Endothelial cell of umbilical vein (primary cell): ENCODE results near the gene ZNF688. TPM values are rescaled to one million over a fixed set of nuclear protein-coding genes. Genes with fewer than 3 reads are reported as not detected.

ENCODE experiments used
- BruUV-seq: library from RNA; stranded (reverse); fragments of 400-500 nt; replicated peaks from 2 replicates; lab custom pipeline; 2021; lab: Mats Ljungman, UMichigan
- CTCF ChIA-PET: fragments of 300-600, 350-600 bp; sonication (Branson Sonifier 250); formaldehyde crosslinking; loops from one replicate; lab custom pipeline; 2021; ENCODE audit warnings: antibody characterized with exemption, inconsistent platforms; lab: Charles Lee
- POLR2A ChIA-PET: fragments of 300-600, 350-600 bp; sonication (Branson Sonifier 250); formaldehyde crosslinking; loops from one replicate; lab custom pipeline; 2021; ENCODE audit warnings: antibody characterized with exemption, inconsistent platforms; lab: Charles Lee
- DNase-seq: peaks from one replicate; pipeline ENCODE4 v3.0.0-alpha.2; 2011; ENCODE audit warnings: low read depth, low spot score
- FAIRE-seq: peaks from 2 replicates; lab custom pipeline; 2011; peaks lifted over from hg19 to GRCh38; lab: Jason Lieb, UNC
- H2AFZ ChIP-seq: 2 replicates; pipeline ENCODE4 v1.6.0; 2012; ENCODE audit warnings: low read depth, low read length, control low read depth, inconsistent platforms
- H3K27ac ChIP-seq: 2 replicates; pipeline ENCODE4 v1.5.1; 2011; ENCODE audit warnings: low read depth, mild to moderate bottlenecking, control low read depth, low read length, moderate library complexity; ENCODE audit not compliant: insufficient read depth
- H3K27me3 ChIP-seq, 2 experiments: 2 replicates each; pipeline versions ENCODE4 v1.6.0 to v1.6.1; 2011; ENCODE audit warnings: low read length in 2 of 2, mixed read lengths in 1 of 2; ENCODE audit not compliant: control insufficient read depth in 2 of 2, insufficient read depth in 2 of 2
- H3K36me3 ChIP-seq, 2 experiments: 2 replicates in 1 of 2; 3 replicates in 1 of 2; pipeline ENCODE4 v1.5.1; 2011; ENCODE audit warnings: low read length in 2 of 2, mild to moderate bottlenecking in 1 of 2, moderate library complexity in 1 of 2; ENCODE audit not compliant: control insufficient read depth in 2 of 2, insufficient read depth in 2 of 2; ENCODE audit errors: extremely low read depth in 1 of 2
- H3K4me1 ChIP-seq: 3 replicates; pipeline ENCODE4 v1.5.1; 2011; ENCODE audit warnings: mild to moderate bottlenecking, low read length; ENCODE audit not compliant: control insufficient read depth, insufficient read depth; ENCODE audit errors: extremely low read depth
- H3K4me2 ChIP-seq: 2 replicates; pipeline ENCODE4 v1.6.1; 2011; ENCODE audit warnings: low read length, control low read depth, mixed read lengths; ENCODE audit not compliant: insufficient read depth
- H3K4me3 ChIP-seq, 3 experiments: fragments of 200-600 bp in 1 of 3; sonication (generic), shearing (Covaris generic) in 1 of 3; replicated peaks in 1 of 3; 2 replicates each; pipeline ENCODE4 v1.5.1; 2011 to 2016; ENCODE audit warnings: control low read depth in 3 of 3, low read length in 3 of 3, mild to moderate bottlenecking in 2 of 3, inconsistent platforms in 1 of 3, low read depth in 1 of 3, moderate library complexity in 1 of 3; ENCODE audit not compliant: insufficient read depth in 1 of 3
- H3K79me2 ChIP-seq: 2 replicates; pipeline ENCODE4 v1.6.0; 2012; ENCODE audit warnings: low read length, inconsistent platforms; ENCODE audit not compliant: control insufficient read depth, insufficient read depth
- H3K9ac ChIP-seq: replicated peaks from 2 replicates; pipeline ENCODE3; 2011; ENCODE audit warnings: low read length, control low read depth; ENCODE audit not compliant: insufficient read depth; ENCODE audit errors: extremely low read depth
- H3K9me1 ChIP-seq: replicated peaks from 3 replicates; pipeline ENCODE4 v1.6.0; 2011; ENCODE audit warnings: mild to moderate bottlenecking, low read length; ENCODE audit not compliant: control insufficient read depth, insufficient read depth; ENCODE audit errors: extremely low read depth
- H3K9me3 ChIP-seq: replicated peaks from 2 replicates; pipeline ENCODE4 v1.5.1; 2012; ENCODE audit warnings: low read length, inconsistent platforms; ENCODE audit not compliant: control insufficient read depth, insufficient read depth
- H4K20me1 ChIP-seq: replicated peaks from 2 replicates; pipeline ENCODE3; 2011; ENCODE audit warnings: mild to moderate bottlenecking, low read length; ENCODE audit not compliant: control insufficient read depth, insufficient read depth; ENCODE audit errors: extremely low read depth
- CTCF ChIP-seq, 2 donors: IDR thresholded peaks; 1 replicate in 1 of 2; 2 replicates in 1 of 2; pipeline ENCODE4 v1.5.1; 2011; ENCODE audit warnings: low read length in 2 of 2, mild to moderate bottlenecking in 2 of 2, moderate library complexity in 2 of 2, control low read depth in 1 of 2, inconsistent platforms in 1 of 2, low read depth in 1 of 2; ENCODE audit not compliant: insufficient read depth in 1 of 2; ENCODE audit errors: extremely low read depth in 1 of 2
- EZH2 ChIP-seq: IDR thresholded peaks from 2 replicates; pipeline ENCODE4 v1.6.1; 2012; ENCODE audit warnings: borderline replicate concordance, low read depth, mild to moderate bottlenecking, moderate library complexity, low read length, inconsistent platforms; ENCODE audit not compliant: severe bottlenecking
- FOS ChIP-seq: IDR thresholded peaks from 2 replicates; pipeline ENCODE4 v1.6.1; 2011; ENCODE audit warnings: mild to moderate bottlenecking, low read length, moderate library complexity, borderline replicate concordance; ENCODE audit not compliant: insufficient read depth
- GATA2 ChIP-seq: IDR thresholded peaks from 2 replicates; pipeline ENCODE4 v1.7.0; 2011; ENCODE audit warnings: low read depth, mild to moderate bottlenecking, moderate library complexity, mixed read lengths, low read length; ENCODE audit not compliant: insufficient read length, insufficient read depth
- JUN ChIP-seq: IDR thresholded peaks from 2 replicates; pipeline ENCODE4 v1.6.1; 2011; ENCODE audit warnings: borderline replicate concordance, low read depth; ENCODE audit not compliant: insufficient read length, insufficient read depth
- MAX ChIP-seq: IDR thresholded peaks from 2 replicates; pipeline ENCODE4 v1.6.1; 2011; ENCODE audit not compliant: insufficient read depth, insufficient read length
- MYC ChIP-seq: IDR thresholded peaks from one replicate; pipeline ENCODE4 v1.6.1; 2011; ENCODE audit warnings: mild to moderate bottlenecking, low read depth, low read length
- POLR2A ChIP-seq: IDR thresholded peaks from 2 replicates; pipeline ENCODE4 v1.6.1; 2012; ENCODE audit warnings: low read depth, mild to moderate bottlenecking, control low read depth, low read length
- POLR2AphosphoS5 ChIP-seq: IDR thresholded peaks from 2 replicates; pipeline ENCODE4 v1.6.1; 2012; ENCODE audit warnings: low read depth, mild to moderate bottlenecking, control low read depth, low read length, moderate library complexity; ENCODE audit not compliant: insufficient read depth
- dilution Hi-C: fragments of 300-500 bp; cut with MboI; formaldehyde crosslinking; loops from one replicate; pipeline ENCODE4 v1.15.0; 2019; ENCODE audit warnings: low sequenced_read_pairs; ENCODE audit not compliant: extremely low pct_ligation_motif_present
- intact Hi-C: fragments of 100-400 bp; cut with micrococcal nuclease; formaldehyde crosslinking; loops from one replicate; pipeline ENCODE4 v1.10.0; 2022
- polyA plus RNA-seq, 4 experiments: library from polyadenylated mRNA; depleted of rRNA in 3 of 4; stranded (reverse) in 3 of 4; unstranded in 1 of 4; fragments of >200 nt; gene quantifications; 2 replicates each; pipeline versions ENCODE4 v1.2.1 to v1.2.3, GENCODE V29; 2011 to 2012; ENCODE audit warnings: missing spikeins in 1 of 4
- total RNA-seq: library from RNA; stranded (reverse); gene quantifications from 2 replicates; pipeline ENCODE4 v1.2.3, GENCODE V29; 2021

The ZNF688 gene
- total and polyA plus RNA-seq, 2 donors (not counting 3 experiments of a cell fraction or from before 2014, with no cell fraction given) = 5.4 to 10.9 TPM

- dilution Hi-C loops = no loop called here
- POLR2A ChIA-PET = no interaction called here
- H3K9ac ChIP-seq = no peak overlapping the region
- H3K27me3 ChIP-seq = no peaks in the 10 kb centered on the region
- H3K79me2 ChIP-seq = peaks cover 2% of the 10 kb centered on the region
- CTCF ChIA-PET = no interaction called here
- peaks cover 4% of the 10 kb centered on the region for H3K4me1 ChIP-seq
- intact Hi-C loops = no loop called here
- no peak overlapping the region for H2AFZ ChIP-seq
- H4K20me1 ChIP-seq = no peaks in the 10 kb centered on the region
- BruUV-seq = no TSS peak
- no peaks in the 10 kb centered on the region for H3K9me3 ChIP-seq
- H3K36me3 ChIP-seq = peaks cover 0 to 22% of the 10 kb centered on the region in 2 experiments
- H3K4me2 ChIP-seq = no peak overlapping the region
- no peak for DNase-seq
- FAIRE-seq = no peak
- H3K4me3 ChIP-seq = no peak overlapping the region
- TF ChIP-seq JUN (no peak), FOS (no peak), EZH2 (no peak), POLR2AphosphoS5 (no peak), MYC (no peak), POLR2A (no peak), MAX (no peak), GATA2 (no peak), CTCF (IDR thresholded peaks at IDR 0.05; ENCODE audit: extremely low read depth in 1 of 2, insufficient read depth in 1 of 2, low read depth in 1 of 2, low read length in 2 of 2) (no peak)
- no peaks in the 10 kb centered on the region for H3K9me1 ChIP-seq
- H3K27ac ChIP-seq = no peak overlapping the region
Measured at GRCh38 chr16:30605158-30605557, 33.6 kb upstream of the ZNF688 start.
